HG03066 (cell line): ENCODE measurements around the gene GPR85.
"Not testable (repeated sequence)": the region's sequence is repeated elsewhere in the genome, so short reads cannot be mapped to it uniquely, and the experiment has no call there.

ENCODE experiments used
- ATAC-seq: cut with Tn5 transposase; IDR thresholded peaks from one replicate; pipeline ENCODE4 v1.9.1; 2021; ENCODE audit warnings: low read depth; ENCODE audit not compliant: unreplicated experiment

GPR85 gene

GRCh38 chr7:113086431-113086888, at the start of gene GPR85:
GPR85 (minus strand) TSS chr7:113086827; CDS start chr7:113084721, 2,106 bp downstream.
- peak; percentile 70 for ATAC-seq

GRCh38 chr7:113134025-113134424, 47.4 kb upstream of the GPR85 start:
- no peak for ATAC-seq

- no peak for ATAC-seq
These were observed 44.7 kb upstream of the GPR85 start for GRCh38 chr7:113131367-113131766.

GRCh38 chr7:113128031-113128430, 41.4 kb upstream of the GPR85 start:
- no peak for ATAC-seq

GRCh38 chr7:113125728-113126127, 39.1 kb upstream of the GPR85 start:
- no peak for ATAC-seq

GRCh38 chr7:113122744-113123143, 36.1 kb upstream of the GPR85 start:
- no peak for ATAC-seq

- ATAC-seq = no peak
These were observed 34.0 kb upstream of the GPR85 start for GRCh38 chr7:113120647-113121046.

GRCh38 chr7:113119429-113119828, 32.8 kb upstream of the GPR85 start:
- no peak for ATAC-seq

- ATAC-seq = peak; percentile 100
These were observed 31.7 kb upstream of the GPR85 start, which contains the start of gene SMIM30 for GRCh38 chr7:113118074-113118959. SMIM30 (minus strand) TSS chr7:113118554; CDS start chr7:113117578, 976 bp downstream.

GRCh38 chr7:113117374-113117774, 30.7 kb upstream of the GPR85 start:
- not testable (repeated sequence) for ATAC-seq

GRCh38 chr7:113113912-113114311, 27.3 kb upstream of the GPR85 start:
- ATAC-seq = no peak

- ATAC-seq = no peak
These were observed 23.1 kb upstream of the GPR85 start for GRCh38 chr7:113109718-113110117.

GRCh38 chr7:113100121-113100603, 13.5 kb upstream of the GPR85 start:
- ATAC-seq = no peak

GRCh38 chr7:113099284-113099919, 12.8 kb upstream of the GPR85 start:
- ATAC-seq = no peak

- ATAC-seq = no peak
These were observed 8.1 kb upstream of the GPR85 start for GRCh38 chr7:113094517-113095249.

GRCh38 chr7:113093561-113093960, 6.9 kb upstream of the GPR85 start:
- no peak for ATAC-seq

- ATAC-seq = no peak
These were observed 6.1 kb upstream of the GPR85 start for GRCh38 chr7:113092762-113093161.

- no peak for ATAC-seq
These were observed 708 bp upstream of the GPR85 start for GRCh38 chr7:113087071-113087998.

GRCh38 chr7:113085781-113086390, 741 bp downstream of the GPR85 start:
- ATAC-seq = peak; percentile 16
